Breast epithelium (tissue), 3 donors: ENCODE measurements around the gene TYRP1.
A peak's percentile ranks its signal among the peaks of the same experiment; 100 is the strongest.

Source experiments
- POLR2A ChIP-seq: fragments of 450-650 bp; IDR thresholded peaks from one replicate; pipeline ENCODE4 v1.6.1; 2016; ENCODE audit warnings: antibody characterized with exemption, mild to moderate bottlenecking, moderate library complexity
- POLR2AphosphoS5 ChIP-seq, 3 donors: sonication (generic); formaldehyde crosslinking; IDR thresholded peaks; one replicate each; pipeline ENCODE4 v1.6.1; 2017; ENCODE audit warnings: antibody characterized with exemption in 3 of 3
- TF ChIP-seq, protein P1 (sequence below), 3 donors: fragments of 450-650 bp; IDR thresholded peaks; one replicate each; pipeline ENCODE4 v1.5.1; 2016 to 2017; ENCODE audit warnings: antibody characterized with exemption in 3 of 3, mild to moderate bottlenecking in 3 of 3, moderate library complexity in 3 of 3

DNA sequence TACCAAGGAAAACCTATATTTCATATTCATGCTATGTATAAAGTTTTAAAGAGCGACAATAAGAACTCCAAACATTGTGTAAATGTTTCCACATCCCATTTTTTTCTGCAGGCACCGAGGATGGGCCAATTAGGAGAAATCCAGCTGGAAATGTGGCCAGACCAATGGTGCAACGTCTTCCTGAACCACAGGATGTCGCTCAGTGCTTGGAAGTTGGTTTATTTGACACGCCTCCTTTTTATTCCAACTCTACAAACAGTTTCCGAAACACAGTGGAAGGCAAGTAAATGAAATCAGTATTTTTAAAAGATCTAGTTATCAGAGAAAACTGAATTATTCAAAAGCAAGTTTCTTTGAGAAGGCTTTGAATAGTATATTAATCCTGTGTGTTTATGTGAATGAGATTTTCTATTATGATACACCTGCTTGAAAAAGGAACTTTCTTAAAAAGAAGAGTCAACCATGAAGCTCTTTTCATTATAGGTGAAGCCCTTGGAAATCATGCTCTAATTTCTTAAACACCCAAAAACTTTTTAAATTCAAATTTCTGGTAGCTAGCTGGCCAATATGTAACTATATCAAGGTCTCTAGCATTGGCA, 9.1 kb downstream of the TYRP1 start:
- TF ChIP-seq, protein P1, sequence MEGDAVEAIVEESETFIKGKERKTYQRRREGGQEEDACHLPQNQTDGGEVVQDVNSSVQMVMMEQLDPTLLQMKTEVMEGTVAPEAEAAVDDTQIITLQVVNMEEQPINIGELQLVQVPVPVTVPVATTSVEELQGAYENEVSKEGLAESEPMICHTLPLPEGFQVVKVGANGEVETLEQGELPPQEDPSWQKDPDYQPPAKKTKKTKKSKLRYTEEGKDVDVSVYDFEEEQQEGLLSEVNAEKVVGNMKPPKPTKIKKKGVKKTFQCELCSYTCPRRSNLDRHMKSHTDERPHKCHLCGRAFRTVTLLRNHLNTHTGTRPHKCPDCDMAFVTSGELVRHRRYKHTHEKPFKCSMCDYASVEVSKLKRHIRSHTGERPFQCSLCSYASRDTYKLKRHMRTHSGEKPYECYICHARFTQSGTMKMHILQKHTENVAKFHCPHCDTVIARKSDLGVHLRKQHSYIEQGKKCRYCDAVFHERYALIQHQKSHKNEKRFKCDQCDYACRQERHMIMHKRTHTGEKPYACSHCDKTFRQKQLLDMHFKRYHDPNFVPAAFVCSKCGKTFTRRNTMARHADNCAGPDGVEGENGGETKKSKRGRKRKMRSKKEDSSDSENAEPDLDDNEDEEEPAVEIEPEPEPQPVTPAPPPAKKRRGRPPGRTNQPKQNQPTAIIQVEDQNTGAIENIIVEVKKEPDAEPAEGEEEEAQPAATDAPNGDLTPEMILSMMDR (IDR thresholded peaks at IDR 0.05) = peak; percentile 20 to 49 (median 31)
- TF ChIP-seq POLR2A = no peak
- no peak for TF ChIP-seq POLR2AphosphoS5 (IDR thresholded peaks at IDR 0.05)
